GM18868 (cell line): ENCODE data around the gene TLR5.

Experiments used
- ATAC-seq: cut with Tn5 transposase; IDR thresholded peaks from one replicate; pipeline ENCODE4 v1.9.1; 2021; ENCODE audit warnings: mild to moderate bottlenecking, moderate library complexity; ENCODE audit not compliant: unreplicated experiment

TLR5 gene

GRCh38 chr1:223118418-223118817 lies 24.6 kb downstream of the TLR5 start:
- no peak for ATAC-seq

GRCh38 chr1:223116950-223117349 lies 26.1 kb downstream of the TLR5 start:
- no peak for ATAC-seq

- no peak for ATAC-seq
These were observed 28.2 kb downstream of the TLR5 start for GRCh38 chr1:223114871-223115270.

GRCh38 chr1:223110952-223111351 lies 32.1 kb downstream of the TLR5 start:
- no peak for ATAC-seq

GRCh38 chr1:223109581-223110026 lies 33.4 kb downstream of the TLR5 start:
- ATAC-seq: no peak

GRCh38 chr1:223106856-223107255 lies 36.2 kb downstream of the TLR5 start:
- ATAC-seq: no peak

- ATAC-seq: no peak
These were observed 37.5 kb downstream of the TLR5 start for GRCh38 chr1:223105568-223105967.

- no peak for ATAC-seq
These were observed 40.1 kb downstream of the TLR5 start for GRCh38 chr1:223102797-223103533.

- ATAC-seq: no peak
These were observed 45.3 kb downstream of the TLR5 start for GRCh38 chr1:223097713-223098112.

- no peak for ATAC-seq
These were observed 47.2 kb downstream of the TLR5 start for GRCh38 chr1:223095870-223096269.

GRCh38 chr1:223091896-223092295 lies 51.2 kb downstream of the TLR5 start:
- ATAC-seq: no peak

- no peak for ATAC-seq
These were observed 53.8 kb downstream of the TLR5 start for GRCh38 chr1:223089250-223089649.

GRCh38 chr1:223088713-223089240 lies 54.3 kb downstream of the TLR5 start:
- ATAC-seq: no peak

GRCh38 chr1:223087291-223088255 lies 55.5 kb downstream of the TLR5 start:
- no peak for ATAC-seq

- ATAC-seq: no peak
These were observed 58.6 kb downstream of the TLR5 start for GRCh38 chr1:223084464-223084866.

- no peak for ATAC-seq
These were observed 59.2 kb downstream of the TLR5 start for GRCh38 chr1:223083831-223084230.

- ATAC-seq: no peak
These were observed 60.1 kb downstream of the TLR5 start for GRCh38 chr1:223082914-223083313.

GRCh38 chr1:223081181-223081994 lies 61.7 kb downstream of the TLR5 start:
- ATAC-seq: peak; percentile 96

GRCh38 chr1:223079498-223079897 lies 63.5 kb downstream of the TLR5 start:
- ATAC-seq: no peak

- ATAC-seq: no peak
These were observed 65.7 kb downstream of the TLR5 start for GRCh38 chr1:223077247-223077833.
